ENCODE data around the gene RAB35. TPM values are rescaled to one million over a fixed set of nuclear protein-coding genes. Genes with fewer than 3 reads are reported as not detected.

The RAB35 gene
- total and polyA plus RNA-seq, 2 of the 4 experiments (the other 2 are of a cell fraction) = 32.6 to 49.6 TPM

- Histone ChIP-seq H2BK5ac (ENCODE audit: low read depth, low read length, poor library complexity, severe bottlenecking) (peak overlapping the region; percentile 59), H3K23ac (ENCODE audit: low read depth, low read length) (peak overlapping the region; percentile 97), H2AK5ac (ENCODE audit: low read depth, low read length) (no peak overlapping the region), H3K14ac (replicated peaks; ENCODE audit: low read depth, low read length) (peak overlapping the region; percentile 96), H4K20me1 (ENCODE audit: insufficient read depth, low read length) (peaks cover 9% of the 10 kb centered on the region; the same call in 1 of the 2 replicates), H3K4me2 (ENCODE audit: low read depth, low read length) (peak overlapping the region; percentile 94), H2BK15ac (ENCODE audit: low read depth, low read length) (peak overlapping the region; percentile 63; the same call in 1 of the 3 replicates), H4K91ac (ENCODE audit: insufficient read depth, low read depth, low read length) (peak overlapping the region; percentile 95), H2AK9ac (replicated peaks; ENCODE audit: low read depth, low read length, poor library complexity) (peak overlapping the region; percentile 93), H3K27me3 (ENCODE audit: control insufficient read depth, insufficient read depth, low read length) (no peaks in the 10 kb centered on the region), H3K36me3 (ENCODE audit: control insufficient read depth, insufficient read depth, low read length) (peaks cover 5% of the 10 kb centered on the region; the same call in 1 of the 2 replicates), H3K9me1 (ENCODE audit: insufficient read depth, low read length) (0 out of 2 replicates have a peak, but pooled peaks cover 6% of the 10 kb centered on the region), H3K18ac (ENCODE audit: low read depth, low read length) (peak overlapping the region; percentile 87), H2AFZ (replicated peaks; ENCODE audit: low read length, poor library complexity) (peak overlapping the region; percentile 99), H4K8ac (ENCODE audit: low read depth in 2 of 2, low read length in 2 of 2) (peak overlapping the region; percentile 64 to 95; a peak in 3 of 4 replicates), H2BK20ac (ENCODE audit: low read depth, low read length) (peak overlapping the region; percentile 79; the same call in 1 of the 2 replicates), H3K4me1 (ENCODE audit: control insufficient read depth, insufficient read depth, low read length) (no peaks in the 10 kb centered on the region; the same call in 1 of the 2 replicates), H2BK120ac (ENCODE audit: low read depth, low read length) (peak overlapping the region; percentile 95), H3K27ac (ENCODE audit: insufficient read depth, low read length) (peak overlapping the region; percentile 62), H3K4ac (ENCODE audit: low read depth, low read length) (peak overlapping the region; percentile 93), H3K9me3 (ENCODE audit: control insufficient read depth, insufficient read depth, low read length) (no peaks in the 10 kb centered on the region), H4K5ac (ENCODE audit: low read depth, low read length) (peak overlapping the region; percentile 45), H3K79me1 (ENCODE audit: low read depth in 1 of 2, low read length in 2 of 2) (peaks cover 0 to 3% of the 10 kb centered on the region in 2 experiments; a peak in 1 of 4 replicates), H3K4me3 (ENCODE audit: insufficient read depth, low read depth, low read length) (peak overlapping the region; percentile 50), H3K56ac (ENCODE audit: extremely low read depth, insufficient read depth, low read length) (peak overlapping the region; percentile 50; the same call in 1 of the 2 replicates), H3K9ac (ENCODE audit: low read depth, low read length) (peak overlapping the region; percentile 70)
- no TSS peak for BruUV-seq (replicated peaks)
- DNase-seq (peak; percentile 99), ATAC-seq (ENCODE audit: low read depth) (peak; percentile 96)
- ChIA-PET POLR2A (ENCODE audit: unreplicated experiment) (no interaction called here), CTCF (interaction anchor here (0.6 to 1.2 kb wide), 8 partner anchors 9 to 1654 kb away, joined by 3 to 4 read pairs (median 3); no protein-coding TSS in a partner anchor)
- in situ Hi-C loops (cut with MboI; ENCODE audit: low sequenced_read_pairs) = no loop called here
- dilution Hi-C loops (cut with HindIII; ENCODE audit: low sequenced_read_pairs, unreplicated experiment) = no loop called here
- 1% methylated on average over 28 of the region's 55 CpGs; no CpG with 5 or more reads in 1 of the 2 experiments for WGBS, 2 experiments (ENCODE audit: extremely low coverage in 2 of 2, insufficient read length in 1 of 2)
- intact Hi-C loops (cut with micrococcal nuclease) = loop anchor here (2.0 kb wide), 1 partner anchor 98 kb away; the partner anchor contains the start of gene BICDL1
- TF ChIP-seq POLR2A (IDR thresholded peaks at IDR 0.05; ENCODE audit: low read depth, low read length) = peak; percentile 36; the same call in 1 of the 2 replicates
- no peak for TF ChIP-seq CHD1 (IDR thresholded peaks at IDR 0.05; ENCODE audit: low read depth, low read length)
- TF ChIP-seq MAZ (IDR thresholded peaks at IDR 0.05; ENCODE audit: borderline replicate concordance, low read depth, low read length) = peak; percentile 53; the same call in 1 of the 2 replicates
- peak; percentile 61 for TF ChIP-seq SMC3 (IDR thresholded peaks at IDR 0.05; ENCODE audit: low read depth, low read length)
- no peak; the same call in 1 of the 2 replicates for TF ChIP-seq BHLHE40 (IDR thresholded peaks at IDR 0.05; ENCODE audit: low read depth, low read length)
- TF ChIP-seq MXI1 (IDR thresholded peaks at IDR 0.05; ENCODE audit: borderline replicate concordance, low read depth, low read length) = peak; percentile 89
- peak; percentile 63 for TF ChIP-seq RAD21 (IDR thresholded peaks at IDR 0.05; ENCODE audit: low read length)
- peak; percentile 86 for TF ChIP-seq USF2 (IDR thresholded peaks at IDR 0.05; ENCODE audit: low read depth, low read length)
- TF ChIP-seq MAFK (IDR thresholded peaks at IDR 0.05; ENCODE audit: low read depth, low read length) = peak; percentile 93
- no peak; the same call in 1 of the 2 replicates for TF ChIP-seq FOS (IDR thresholded peaks at IDR 0.05; ENCODE audit: low read depth, low read length)
- TF ChIP-seq, protein P1, sequence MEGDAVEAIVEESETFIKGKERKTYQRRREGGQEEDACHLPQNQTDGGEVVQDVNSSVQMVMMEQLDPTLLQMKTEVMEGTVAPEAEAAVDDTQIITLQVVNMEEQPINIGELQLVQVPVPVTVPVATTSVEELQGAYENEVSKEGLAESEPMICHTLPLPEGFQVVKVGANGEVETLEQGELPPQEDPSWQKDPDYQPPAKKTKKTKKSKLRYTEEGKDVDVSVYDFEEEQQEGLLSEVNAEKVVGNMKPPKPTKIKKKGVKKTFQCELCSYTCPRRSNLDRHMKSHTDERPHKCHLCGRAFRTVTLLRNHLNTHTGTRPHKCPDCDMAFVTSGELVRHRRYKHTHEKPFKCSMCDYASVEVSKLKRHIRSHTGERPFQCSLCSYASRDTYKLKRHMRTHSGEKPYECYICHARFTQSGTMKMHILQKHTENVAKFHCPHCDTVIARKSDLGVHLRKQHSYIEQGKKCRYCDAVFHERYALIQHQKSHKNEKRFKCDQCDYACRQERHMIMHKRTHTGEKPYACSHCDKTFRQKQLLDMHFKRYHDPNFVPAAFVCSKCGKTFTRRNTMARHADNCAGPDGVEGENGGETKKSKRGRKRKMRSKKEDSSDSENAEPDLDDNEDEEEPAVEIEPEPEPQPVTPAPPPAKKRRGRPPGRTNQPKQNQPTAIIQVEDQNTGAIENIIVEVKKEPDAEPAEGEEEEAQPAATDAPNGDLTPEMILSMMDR (conservative IDR thresholded peaks at IDR 0.05; ENCODE audit: low read depth, low read length) = peak; percentile 99
- no peak for TF ChIP-seq CEBPB (IDR thresholded peaks at IDR 0.05; ENCODE audit: low read depth, low read length)
- peak; percentile 70 for TF ChIP-seq RCOR1 (IDR thresholded peaks at IDR 0.05; ENCODE audit: insufficient replicate concordance, low read length)
- peak; percentile 68; the same call in 1 of the 2 replicates for TF ChIP-seq RFX5 (IDR thresholded peaks at IDR 0.05; ENCODE audit: low read depth, low read length)
Measured at GRCh38 chr12:120086801-120087621, 29.5 kb downstream of the RAB35 start.

Measured in IMR-90 (cell line).